Coronary artery (tissue), 2 donors: ENCODE data around the gene FAM118A.
"Not testable (repeated sequence)": the region's sequence is repeated elsewhere in the genome, so short reads cannot be mapped to it uniquely, and the experiment has no call there.

Experiments
- DNase-seq: peaks from one replicate; pipeline ENCODE4 v3.0.0-alpha.2; 2017; ENCODE audit warnings: low spot score
- H3K27ac ChIP-seq, 2 donors: fragments of 200-600 bp; sonication (generic); one replicate each; pipeline ENCODE4 v1.5.1; 2016 to 2019
- H3K4me3 ChIP-seq: fragments of 200-600 bp; sonication (generic); 2 replicates; pipeline ENCODE4 v1.5.1; 2016; ENCODE audit warnings: mild to moderate bottlenecking, moderate library complexity
- TF ChIP-seq, protein P1 (sequence below): fragments of 200-600 bp; sonication (generic); IDR thresholded peaks from one replicate; pipeline ENCODE4 v1.5.1; 2019; ENCODE audit warnings: antibody characterized with exemption

FAM118A gene

DNA sequence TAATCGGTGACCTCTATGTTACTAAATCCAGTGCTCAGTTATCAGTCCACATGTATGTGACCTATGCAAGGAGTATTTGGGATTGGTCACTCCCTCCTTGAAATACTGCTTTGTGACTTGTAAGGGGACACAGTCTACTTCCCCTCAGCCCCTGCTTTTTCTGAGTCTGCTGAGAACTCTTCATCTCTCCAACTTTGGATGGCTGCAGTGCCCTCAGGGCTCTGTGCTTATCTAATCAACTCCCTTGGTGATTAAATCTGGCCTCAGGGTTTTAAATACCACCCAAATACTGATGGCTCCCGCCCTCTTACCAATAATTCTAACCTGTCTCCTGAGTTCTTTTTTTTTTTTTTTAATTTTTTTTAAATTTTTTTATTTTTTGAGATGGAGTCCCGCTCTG, 40.2 kb downstream of the FAM118A start:
- no peak overlapping the region for H3K27ac ChIP-seq
- TF ChIP-seq, protein P1, sequence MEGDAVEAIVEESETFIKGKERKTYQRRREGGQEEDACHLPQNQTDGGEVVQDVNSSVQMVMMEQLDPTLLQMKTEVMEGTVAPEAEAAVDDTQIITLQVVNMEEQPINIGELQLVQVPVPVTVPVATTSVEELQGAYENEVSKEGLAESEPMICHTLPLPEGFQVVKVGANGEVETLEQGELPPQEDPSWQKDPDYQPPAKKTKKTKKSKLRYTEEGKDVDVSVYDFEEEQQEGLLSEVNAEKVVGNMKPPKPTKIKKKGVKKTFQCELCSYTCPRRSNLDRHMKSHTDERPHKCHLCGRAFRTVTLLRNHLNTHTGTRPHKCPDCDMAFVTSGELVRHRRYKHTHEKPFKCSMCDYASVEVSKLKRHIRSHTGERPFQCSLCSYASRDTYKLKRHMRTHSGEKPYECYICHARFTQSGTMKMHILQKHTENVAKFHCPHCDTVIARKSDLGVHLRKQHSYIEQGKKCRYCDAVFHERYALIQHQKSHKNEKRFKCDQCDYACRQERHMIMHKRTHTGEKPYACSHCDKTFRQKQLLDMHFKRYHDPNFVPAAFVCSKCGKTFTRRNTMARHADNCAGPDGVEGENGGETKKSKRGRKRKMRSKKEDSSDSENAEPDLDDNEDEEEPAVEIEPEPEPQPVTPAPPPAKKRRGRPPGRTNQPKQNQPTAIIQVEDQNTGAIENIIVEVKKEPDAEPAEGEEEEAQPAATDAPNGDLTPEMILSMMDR: no peak
- no peak overlapping the region for H3K4me3 ChIP-seq
- DNase-seq: no peak

DNA sequence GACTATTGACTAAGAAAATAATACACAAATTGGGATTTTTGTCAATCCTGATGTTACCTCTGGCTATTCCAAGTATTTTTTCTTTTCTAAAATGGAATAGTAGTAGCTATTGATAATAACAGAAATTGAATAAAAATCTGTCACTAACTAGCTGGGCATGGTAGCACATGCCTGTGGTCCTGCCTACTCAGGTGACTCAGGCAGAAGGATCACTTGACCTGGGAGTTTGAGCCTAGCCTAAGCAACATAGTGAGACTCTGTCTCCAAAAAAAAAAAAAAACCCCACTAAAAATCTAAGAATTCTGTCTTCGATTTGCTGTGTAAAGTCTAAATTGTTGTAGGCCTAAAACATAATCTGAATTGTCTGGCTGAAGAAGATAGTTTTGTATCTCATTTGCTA, 42.2 kb downstream of the FAM118A start:
- no peak overlapping the region for H3K4me3 ChIP-seq
- TF ChIP-seq, protein P1: no peak
- DNase-seq: no peak

DNA sequence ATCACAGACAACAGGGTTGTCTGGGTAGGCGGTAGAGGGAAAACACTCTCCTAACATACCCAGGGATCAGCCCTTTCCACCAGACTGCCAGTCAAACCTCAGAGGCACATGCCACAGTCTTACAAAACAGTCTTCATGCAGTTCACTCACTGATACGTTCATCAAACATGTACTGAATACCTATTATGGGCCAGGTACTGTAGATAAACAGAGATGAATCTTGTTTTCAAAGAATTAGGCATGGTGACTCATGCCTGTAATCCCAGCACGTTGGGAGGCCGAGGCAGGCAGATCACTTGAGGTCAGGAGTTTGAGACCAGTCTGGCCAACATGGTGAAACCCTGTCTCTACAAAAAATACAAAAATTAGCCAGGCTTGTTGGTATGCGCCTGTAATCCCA, 43.0 kb downstream of the FAM118A start:
- not testable (repeated sequence) for DNase-seq, H3K4me3 ChIP-seq, H3K27ac ChIP-seq

More for the DNA sequence above, 42.2 kb downstream of the FAM118A start:
- H3K27ac ChIP-seq: no peak overlapping the region

DNA sequence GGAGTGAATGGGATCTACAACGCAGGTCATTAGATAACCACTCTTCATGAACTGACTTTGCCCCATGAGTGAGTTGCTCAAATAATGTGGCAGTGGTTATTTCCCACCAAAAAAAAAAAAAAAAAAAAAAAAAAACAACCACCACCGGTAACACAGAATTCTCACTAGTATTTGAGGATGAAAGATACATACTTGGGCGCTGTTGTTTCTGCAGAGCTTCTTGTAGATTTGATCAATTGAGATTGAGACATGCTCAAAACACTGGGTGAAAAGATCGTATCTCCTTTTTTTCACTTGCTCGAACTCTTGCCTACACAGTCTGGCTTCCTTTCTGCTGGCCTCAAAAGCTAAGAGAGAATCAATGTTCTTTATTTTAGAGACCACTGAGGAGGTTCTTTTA, 44.1 kb downstream of the FAM118A start:
- TF ChIP-seq, protein P1: no peak
- no peak overlapping the region for H3K4me3 ChIP-seq
- no peak for DNase-seq

DNA sequence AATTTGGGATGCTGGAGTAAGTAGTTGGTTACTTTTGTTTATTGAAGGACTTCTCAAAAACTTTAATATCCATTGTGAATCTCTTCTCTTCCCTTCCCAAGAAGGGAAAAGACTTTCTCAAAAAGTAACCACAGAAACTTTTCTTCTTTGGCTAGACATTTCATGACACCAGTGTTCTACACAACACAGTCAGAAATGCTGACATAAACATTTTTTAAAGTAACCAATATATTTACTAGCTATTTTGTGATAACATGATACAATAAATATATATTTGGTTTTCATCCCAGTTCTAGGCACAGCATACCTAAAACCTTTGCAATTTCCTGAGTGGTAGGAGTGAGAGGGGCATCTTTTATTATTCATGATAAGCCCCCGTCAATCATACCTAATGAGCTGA, 47.8 kb downstream of the FAM118A start:
- Histone ChIP-seq H3K4me3 (no peak overlapping the region), H3K27ac (no peak overlapping the region)
- no peak for DNase-seq
- TF ChIP-seq, protein P1: no peak

More for the DNA sequence above, 44.1 kb downstream of the FAM118A start:
- no peak overlapping the region for H3K27ac ChIP-seq

DNA sequence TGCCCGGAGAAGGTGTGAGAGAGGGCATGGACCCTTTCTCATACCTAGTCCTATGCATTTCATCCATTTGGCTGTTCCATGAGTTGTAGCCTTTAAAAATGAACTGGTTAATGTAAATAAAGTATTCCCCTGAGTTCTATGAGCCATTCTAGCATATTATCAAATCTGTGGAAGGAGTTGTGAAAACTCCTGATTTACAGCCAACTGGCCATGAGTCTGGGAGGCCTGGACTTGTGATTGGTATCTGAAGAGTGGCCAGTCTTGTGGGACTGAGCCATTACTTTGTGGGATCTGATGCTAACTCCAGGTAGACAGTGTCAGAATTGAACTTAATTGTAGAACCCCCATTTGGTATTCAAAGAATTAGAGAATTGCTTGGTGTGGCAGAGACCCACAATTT, 48.4 kb downstream of the FAM118A start:
- no peak overlapping the region for H3K4me3 ChIP-seq
- H3K27ac ChIP-seq: peak overlapping the region in 1 of 2 donors; percentile 38
- TF ChIP-seq, protein P1: no peak
- DNase-seq: no peak

DNA sequence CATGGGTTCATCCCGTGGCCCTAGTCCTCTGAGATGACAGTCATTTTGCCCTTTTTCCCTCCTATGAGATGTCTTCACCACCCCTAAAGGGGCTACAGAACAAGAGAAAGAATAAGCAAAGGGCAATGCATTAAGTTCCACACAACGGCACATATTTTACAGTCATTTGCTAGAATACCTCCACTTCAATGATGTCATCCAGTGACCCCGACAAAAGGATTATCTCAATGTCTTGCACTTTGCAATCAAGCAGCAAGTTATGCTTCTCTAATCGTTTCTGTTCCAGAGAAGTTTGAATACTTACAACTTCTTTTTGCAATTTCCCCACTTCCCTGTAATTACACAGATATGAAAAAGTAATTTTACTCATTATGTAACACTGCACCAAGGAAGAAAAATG, 49.9 kb downstream of the FAM118A start:
- no peak for DNase-seq
- H3K27ac ChIP-seq: no peak overlapping the region

More for the DNA sequence above, 49.9 kb downstream of the FAM118A start:
- no peak overlapping the region for H3K4me3 ChIP-seq
- TF ChIP-seq, protein P1: no peak
